Nucleus accumbens (tissue), 56 donors: ENCODE results near the gene ANO3.

ENCODE experiments used
- DNase-seq, 56 donors: peaks; one replicate each; lab custom pipeline; 2025; lab: John Stamatoyannopoulos, UW

ANO3 gene

DNA sequence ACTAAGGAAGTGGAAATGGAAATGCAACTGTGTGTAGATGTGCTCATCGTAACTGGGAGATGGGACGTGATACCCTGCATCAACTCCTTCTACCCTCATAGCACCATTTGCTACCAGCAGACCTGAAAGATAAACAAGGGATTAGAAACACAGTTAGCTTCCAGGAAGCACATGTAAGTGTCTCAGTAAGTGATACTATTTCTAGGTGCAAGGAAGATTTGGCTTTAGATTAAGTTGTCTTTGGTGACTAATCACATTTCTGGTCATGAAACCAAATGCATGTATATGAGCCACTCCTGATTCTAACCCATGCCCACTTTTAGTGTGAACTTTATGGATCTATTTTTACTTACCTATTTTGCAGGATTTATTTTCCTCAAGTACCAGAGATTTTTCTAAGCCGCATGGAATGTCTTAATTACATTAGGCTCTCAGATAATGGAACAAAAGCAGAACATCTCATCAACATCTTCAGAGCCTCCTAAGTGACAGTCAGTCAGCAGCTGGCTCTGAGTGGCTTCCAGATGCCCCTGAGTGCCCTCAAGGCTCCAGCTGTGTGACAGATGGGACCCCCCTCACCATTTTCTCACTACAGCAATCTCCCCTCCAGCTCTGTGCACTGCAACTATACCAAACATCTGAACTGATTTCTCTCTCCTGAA is 368.8 kb downstream of the ANO3 start:
- DNase-seq: no peak

DNA sequence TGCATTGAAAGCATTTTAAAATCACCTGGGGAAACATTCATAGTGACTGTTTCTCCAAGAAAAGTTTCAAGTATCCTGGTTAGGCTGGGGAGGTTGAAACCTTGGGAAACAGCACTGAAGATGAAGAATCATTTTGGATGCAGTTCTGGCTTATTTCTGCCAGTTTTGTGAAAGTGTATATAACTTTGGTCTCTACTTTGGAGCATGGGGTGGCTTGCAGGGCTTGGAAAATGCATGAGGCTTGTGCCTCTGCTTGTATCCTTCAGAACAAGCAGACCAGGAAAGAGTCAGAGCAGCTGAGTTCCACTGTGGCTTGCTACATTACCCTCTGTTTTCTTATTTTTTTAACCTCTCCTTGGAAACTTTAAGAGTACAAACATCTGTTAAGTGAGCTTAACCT is 370.5 kb downstream of the ANO3 start:
- DNase-seq: no peak

DNA sequence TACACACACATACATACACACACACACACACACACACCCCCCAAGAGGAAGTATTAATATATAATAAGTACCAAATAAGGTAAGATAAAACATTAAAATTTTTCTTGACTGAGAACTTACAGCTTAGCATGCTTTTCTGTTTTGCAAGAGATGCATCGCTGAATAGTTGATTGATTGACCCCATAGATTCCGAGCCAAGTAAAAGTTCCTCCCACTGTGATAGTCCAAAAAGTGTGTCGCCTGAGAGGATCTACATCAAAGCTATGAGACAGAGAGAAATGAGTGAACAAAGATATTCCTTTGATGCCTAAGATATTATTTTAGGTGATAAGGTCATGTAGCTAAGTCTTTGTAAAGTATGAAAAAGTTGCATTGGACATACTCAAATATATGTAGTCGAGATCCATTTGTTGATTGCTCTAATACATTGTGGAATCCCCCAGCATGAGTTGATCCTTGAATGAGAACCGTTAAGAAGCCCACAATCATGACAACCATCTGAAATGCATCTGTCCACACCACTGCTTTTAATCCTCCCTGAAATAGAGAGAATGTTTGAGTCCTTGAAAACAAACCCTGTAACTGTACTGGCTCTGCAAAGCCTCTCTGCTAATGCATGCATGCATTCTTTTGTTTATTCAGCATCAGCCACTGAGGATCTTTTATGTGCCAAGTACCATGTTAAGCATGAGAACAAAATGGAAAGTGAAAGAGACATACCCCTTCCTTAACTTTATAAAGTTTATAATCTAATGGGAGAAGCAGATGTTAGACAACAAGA is 371.7 kb downstream of the ANO3 start:
- no peak for DNase-seq

DNA sequence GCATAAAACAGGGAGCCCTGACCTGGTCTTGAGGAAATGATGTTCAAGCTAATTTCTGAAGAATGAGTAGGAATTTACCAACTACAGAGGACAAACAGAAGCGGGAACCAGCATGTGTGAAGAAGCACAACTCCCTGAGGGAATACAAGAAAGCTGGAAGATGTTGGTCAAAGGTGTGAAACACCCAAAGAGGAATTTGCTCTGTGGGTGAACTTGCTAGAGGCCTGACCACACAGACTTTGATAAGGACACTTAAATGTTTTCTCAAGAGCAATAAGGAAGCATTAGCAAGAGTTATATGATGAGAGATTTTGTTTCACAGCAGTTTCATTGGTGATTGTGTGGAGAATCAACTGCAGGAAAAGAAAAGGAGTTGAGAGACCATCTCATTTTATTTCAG is 372.3 kb downstream of the ANO3 start:
- DNase-seq: no peak

DNA sequence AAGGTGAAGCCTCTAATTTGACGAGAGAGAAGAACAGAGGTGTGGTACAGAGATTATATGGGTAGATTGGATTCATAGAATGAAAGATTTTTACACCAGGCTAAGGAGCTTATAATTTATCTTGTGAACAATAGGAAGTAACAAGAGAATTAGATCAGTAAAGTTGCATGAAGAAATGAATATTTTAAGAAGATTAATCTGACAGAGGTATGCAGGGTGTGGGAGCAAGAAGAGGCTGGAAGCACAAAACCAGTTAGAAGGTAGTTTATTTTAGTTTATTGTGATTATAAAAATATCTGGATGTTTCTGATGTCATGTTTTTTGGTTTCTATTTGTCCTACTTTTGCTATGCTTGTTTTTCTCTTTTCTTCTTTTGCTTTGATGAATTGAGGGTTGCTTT is 374.3 kb downstream of the ANO3 start:
- DNase-seq: no peak

DNA sequence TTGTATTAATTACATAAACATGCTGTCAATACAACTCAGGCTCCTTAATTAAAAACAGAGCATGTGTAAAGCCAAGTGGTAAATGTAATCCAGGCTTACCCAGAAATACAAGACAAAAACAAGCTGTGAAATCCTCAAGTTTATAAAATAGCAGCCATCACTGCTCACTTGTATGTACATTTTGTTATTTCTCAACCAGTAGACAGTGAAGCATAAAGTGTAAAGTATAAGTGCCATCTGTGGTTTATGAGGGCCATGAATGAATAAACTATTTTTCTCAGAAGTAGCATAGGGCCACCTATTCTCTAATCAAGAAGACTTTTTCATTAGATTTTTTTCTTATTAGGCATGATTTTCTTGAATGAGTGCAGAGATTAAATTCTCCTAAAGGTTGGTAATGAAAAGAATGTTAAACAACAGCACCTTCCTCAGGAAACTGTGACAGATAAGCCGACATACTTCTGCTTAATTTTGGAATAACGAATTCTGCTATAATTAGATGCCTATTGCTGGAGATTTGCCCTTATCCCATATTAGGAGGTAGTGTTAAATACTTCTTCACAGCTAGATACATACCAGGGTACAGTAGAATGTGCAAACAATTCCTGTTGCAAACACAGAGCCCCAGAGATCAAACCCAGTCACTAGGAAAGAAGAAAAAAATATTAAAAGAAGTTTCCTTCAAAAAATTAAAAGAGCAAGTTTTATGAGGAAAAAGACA is 377.0 kb downstream of the ANO3 start:
- DNase-seq: no peak

DNA sequence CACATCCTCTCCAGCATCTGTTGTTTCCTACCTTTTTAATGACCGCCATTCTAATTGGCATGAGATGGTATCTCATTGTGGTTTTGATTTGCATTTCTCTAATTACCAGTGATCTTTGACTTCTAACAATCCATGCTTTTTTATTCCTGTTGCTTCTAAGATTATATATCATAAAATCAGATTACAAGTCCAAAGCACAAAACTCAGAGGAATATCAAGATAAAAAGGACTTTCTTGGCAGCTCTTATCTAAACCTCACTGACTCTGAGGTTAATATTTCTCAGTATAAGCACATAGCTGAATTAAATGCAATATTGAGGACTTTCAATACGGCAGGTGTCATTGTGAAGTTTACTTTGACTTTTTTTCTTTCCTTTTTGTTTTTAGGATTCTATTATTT is 378.6 kb downstream of the ANO3 start:
- DNase-seq: no peak

DNA sequence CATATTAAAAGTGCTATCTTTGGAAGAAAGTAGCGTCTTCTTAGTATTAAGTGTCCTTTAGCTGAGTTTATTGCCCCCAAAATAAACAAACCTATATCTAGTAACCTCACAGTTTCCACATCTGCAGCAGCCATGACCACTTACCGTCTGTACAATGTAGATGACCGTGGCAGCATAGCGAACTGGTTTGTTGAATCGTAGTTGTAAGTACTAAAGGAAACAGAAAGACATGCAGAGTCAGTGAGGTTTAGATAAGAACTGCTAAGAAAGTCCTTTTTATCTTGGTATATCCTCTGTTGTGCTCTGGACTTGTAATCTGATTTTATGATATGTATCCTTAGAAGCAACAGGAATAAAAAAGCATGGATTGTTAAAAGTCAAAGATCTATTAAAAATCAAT is 380.6 kb downstream of the ANO3 start:
- DNase-seq: no peak
